GM12878 (cell line): Measurements from ENCODE around the gene QSOX1. TPM values are rescaled to one million over a fixed set of nuclear protein-coding genes. Genes with fewer than 3 reads are reported as not detected.

Experiments
- ATAC-seq: fragments of 200-7000 bp; cut with Tn5 transposase; 3 replicates; pipeline ENCODE4 v1.9.1; 2020; ENCODE audit warnings: mild to moderate bottlenecking, moderate library complexity
- BruUV-seq: library from RNA; stranded (reverse); fragments of 400-500 nt; replicated peaks from 2 replicates; lab custom pipeline; 2021; lab: Mats Ljungman, UMichigan
- CTCF ChIA-PET: fragments of 300-600 bp; sonication (Branson Sonifier 250); formaldehyde crosslinking; extraction: SDS; loops from one replicate; lab custom pipeline; 2021; ENCODE audit warnings: inconsistent platforms; lab: Yijun Ruan, JAX
- POLR2A ChIA-PET: fragments of 350-600 bp; formaldehyde crosslinking; extraction: SDS; loops from one replicate; lab custom pipeline; 2021; ENCODE audit warnings: inconsistent platforms; lab: Charles Lee
- RAD21 ChIA-PET: fragments of 300-600 bp; sonication (Branson Sonifier 250); formaldehyde crosslinking; loops from one replicate; lab custom pipeline; 2023; ENCODE audit warnings: antibody characterized with exemption; ENCODE audit not compliant: unreplicated experiment; lab: Charles Lee
- SMC1A ChIA-PET: fragments of 300-600 bp; sonication (Branson Sonifier 250); formaldehyde crosslinking; loops from one replicate; lab custom pipeline; 2023; ENCODE audit not compliant: unreplicated experiment, uncharacterized antibody; lab: Charles Lee
- DNase-seq: peaks from one replicate; pipeline ENCODE4 v3.0.0-alpha.2; 2011; ENCODE audit warnings: low read depth, low spot score
- FAIRE-seq: peaks from 3 replicates; lab custom pipeline; 2011; peaks lifted over from hg19 to GRCh38; lab: Jason Lieb, UNC
- H2AFZ ChIP-seq: 2 replicates; pipeline ENCODE4 v1.6.0; 2011; ENCODE audit warnings: low read depth, low read length, control low read depth; ENCODE audit not compliant: control insufficient read depth
- H3K27ac ChIP-seq: 2 replicates; pipeline ENCODE4 v1.5.1; 2011; ENCODE audit warnings: control low read depth; ENCODE audit not compliant: control insufficient read depth, insufficient read depth
- H3K27me3 ChIP-seq, 2 experiments: replicated peaks in 1 of 2; 2 replicates each; pipeline versions ENCODE4 v1.6.0 to v1.6.1; 2011; ENCODE audit warnings: low read length in 1 of 2; ENCODE audit not compliant: control insufficient read depth in 2 of 2, insufficient read depth in 2 of 2
- H3K36me3 ChIP-seq, 2 experiments: 2 replicates each; pipeline ENCODE4 v1.5.1; 2011; ENCODE audit warnings: low read length in 1 of 2; ENCODE audit not compliant: control insufficient read depth in 2 of 2, insufficient read depth in 2 of 2
- H3K4me1 ChIP-seq: 2 replicates; pipeline ENCODE4 v1.6.1; 2011; ENCODE audit warnings: mild to moderate bottlenecking, low read length, moderate library complexity, mixed read lengths; ENCODE audit not compliant: control insufficient read depth, insufficient read depth
- H3K4me2 ChIP-seq: 2 replicates; pipeline ENCODE4 v1.6.0; 2011; ENCODE audit warnings: control low read depth; ENCODE audit not compliant: control insufficient read depth, insufficient read depth
- H3K4me3 ChIP-seq: fragments of 200-600 bp; sonication (generic); 2 replicates; pipeline ENCODE4 v1.5.1; 2016
- H3K79me2 ChIP-seq: 2 replicates; pipeline ENCODE4 v1.6.0; 2011; ENCODE audit warnings: low read length; ENCODE audit not compliant: control insufficient read depth, insufficient read depth
- H3K9ac ChIP-seq: 2 replicates; pipeline ENCODE4 v1.8.0; 2011; ENCODE audit warnings: low read length, control low read depth, mixed read lengths; ENCODE audit not compliant: control insufficient read depth, insufficient read depth
- H3K9me3 ChIP-seq: replicated peaks from 3 replicates; pipeline ENCODE4 v1.5.1; 2011; ENCODE audit warnings: mild to moderate bottlenecking, low read length; ENCODE audit not compliant: control insufficient read depth, insufficient read depth
- H4K20me1 ChIP-seq: 2 replicates; pipeline ENCODE4 v1.6.0; 2011; ENCODE audit not compliant: control insufficient read depth, insufficient read depth
- ETV6 ChIP-seq, 2 experiments: fragments of 450-650 bp in 1 of 2; IDR thresholded peaks in 1 of 2; conservative IDR thresholded peaks in 1 of 2; 2 replicates each; pipeline ENCODE4 v1.6.1; 2014; ENCODE audit warnings: antibody characterized with exemption in 1 of 2, borderline replicate concordance in 1 of 2, low read depth in 1 of 2, mild to moderate bottlenecking in 1 of 2, moderate library complexity in 1 of 2
- IKZF1 ChIP-seq: fragments of 450-650 bp; conservative IDR thresholded peaks from 2 replicates; pipeline ENCODE4 v1.6.1; 2017; ENCODE audit warnings: antibody characterized with exemption, mild to moderate bottlenecking
- KDM1A ChIP-seq: fragments of 200-600 bp; sonication (generic); IDR thresholded peaks from 2 replicates; pipeline ENCODE4 v1.6.1; 2016; ENCODE audit warnings: borderline replicate concordance
- POLR2AphosphoS2 ChIP-seq: IDR thresholded peaks from 2 replicates; pipeline ENCODE4 v1.6.1; 2011; ENCODE audit warnings: low read depth, mild to moderate bottlenecking, low read length, improper control_type of control experiment, moderate library complexity
- POLR2AphosphoS5 ChIP-seq: IDR thresholded peaks from 2 replicates; pipeline ENCODE4 v1.6.1; 2011; ENCODE audit warnings: mild to moderate bottlenecking, low read length, inconsistent platforms
- WRNIP1 ChIP-seq: IDR thresholded peaks from 2 replicates; pipeline ENCODE4 v1.6.1; 2011; ENCODE audit warnings: low read depth, low read length, improper control_type of control experiment, borderline replicate concordance
- WGBS: methylation state at CpG from one replicate; pipeline ENCODE4 v1.1.6; 2016; ENCODE audit warnings: low lambda C conversion rate; ENCODE audit not compliant: insufficient replicate concordance, insufficient coverage; ENCODE audit errors: missing lambda C conversion rate; 5-methylcytosine and 5-hydroxymethylcytosine counted together
- in situ Hi-C: fragments of 300-500 bp; cut with MboI; formaldehyde crosslinking; loops from 9 replicates; pipeline ENCODE4 v1.14.3; 2018; ENCODE audit warnings: mixed read lengths
- intact Hi-C: fragments of 100-400 bp; cut with micrococcal nuclease; formaldehyde crosslinking; loops from one replicate; pipeline ENCODE4 v1.14.2; 2022; ENCODE audit not compliant: unreplicated experiment
- polyA plus RNA-seq, 11 experiments: library from polyadenylated mRNA; depleted of rRNA in 4 of 11; unstranded in 6 of 11; stranded (reverse) in 5 of 11; fragments of >200 nt; fragmentation: Nextera tagmentation in 4 of 11; fragmentation: Illumina TruSeq in 1 of 11; extraction: Ambion mirVana in 4 of 11; extraction: Trizol in 1 of 11; gene quantifications; 1 replicate in 1 of 11; 2 replicates in 10 of 11; pipeline versions ENCODE4 v1.2.1 to v1.2.3, GENCODE V29; 2011 to 2016; ENCODE audit warnings: inconsistent platforms in 2 of 11, missing spikeins in 2 of 11, low read depth in 1 of 11
- total RNA-seq, 4 experiments: library from RNA; depleted of rRNA in 3 of 4; stranded (reverse); fragments of >200 nt in 3 of 4; fragmentation: Illumina TruSeq in 1 of 4; extraction: Trizol in 1 of 4; gene quantifications; 2 replicates each; pipeline versions ENCODE4 v1.2.1 to v1.2.3, GENCODE V29; 2013 to 2021
- TF ChIP-seq, protein P1 (sequence below): IDR thresholded peaks from 2 replicates; pipeline ENCODE4 v1.6.1; 2011; ENCODE audit warnings: mild to moderate bottlenecking, low read depth, low read length, moderate library complexity; ENCODE audit not compliant: insufficient replicate concordance
- TF ChIP-seq, protein P2 (sequence below): fragments of 450-650 bp; formaldehyde crosslinking; IDR thresholded peaks from 2 replicates; pipeline ENCODE4 v1.4.0; 2022; ENCODE audit warnings: mild to moderate bottlenecking, moderate library complexity
- TF ChIP-seq, protein P3 (sequence below): fragments of 450-650 bp; conservative IDR thresholded peaks from 2 replicates; pipeline ENCODE4 v1.6.1; 2017; ENCODE audit warnings: mild to moderate bottlenecking, moderate library complexity
- TF ChIP-seq, protein P4 (sequence below): fragments of 450-650 bp; formaldehyde crosslinking; IDR thresholded peaks from 2 replicates; pipeline ENCODE4 v1.5.0; 2022; ENCODE audit warnings: mild to moderate bottlenecking, missing genetic modification characterization

The QSOX1 gene
- total and polyA plus RNA-seq, 10 of the 15 experiments (the other 5 are each of a cell fraction or from before 2014, with no cell fraction given) = 1.8 to 31.3 (median 11.2) TPM

DNA sequence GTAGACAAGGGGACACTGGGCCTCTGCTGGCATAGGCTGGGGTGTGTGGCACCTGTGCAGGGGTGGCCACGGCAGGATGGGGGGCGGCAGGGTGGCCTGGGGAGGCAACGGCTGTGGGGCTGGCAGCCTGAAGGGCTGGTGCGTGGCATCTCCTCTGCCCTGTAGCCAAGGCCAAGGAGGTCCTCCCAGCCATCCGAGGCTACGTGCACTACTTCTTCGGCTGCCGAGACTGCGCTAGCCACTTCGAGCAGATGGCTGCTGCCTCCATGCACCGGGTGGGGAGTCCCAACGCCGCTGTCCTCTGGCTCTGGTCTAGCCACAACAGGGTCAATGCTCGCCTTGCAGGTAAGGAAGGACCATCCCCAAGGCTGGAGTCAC, 39.4 kb downstream of the QSOX1 start:
- Histone ChIP-seq H3K9me3 (no peaks in the 10 kb centered on the region), H3K9ac (no peak overlapping the region), H4K20me1 (no peaks in the 10 kb centered on the region), H3K4me2 (no peak overlapping the region), H3K79me2 (no peaks in the 10 kb centered on the region), H2AFZ (no peak overlapping the region), H3K27ac (no peak overlapping the region), H3K4me1 (no peaks in the 10 kb centered on the region), H3K36me3 (peaks cover 0 to 12% of the 10 kb centered on the region in 2 experiments; a peak in 3 of 4 replicates), H3K4me3 (no peak overlapping the region), H3K27me3 (no peaks in the 10 kb centered on the region)
- 80% methylated on average over 10 of the region's 14 CpGs for WGBS
- intact Hi-C loops (no loop called here), in situ Hi-C loops (no loop called here)
- no TSS peak for BruUV-seq
- DNase-seq (no peak), FAIRE-seq (no peak), ATAC-seq (no peak)
- SMC1A ChIA-PET = no interaction called here
- RAD21 ChIA-PET = no interaction called here
- CTCF ChIA-PET = no interaction called here
- POLR2A ChIA-PET = no interaction called here
- TF ChIP-seq, protein P1, sequence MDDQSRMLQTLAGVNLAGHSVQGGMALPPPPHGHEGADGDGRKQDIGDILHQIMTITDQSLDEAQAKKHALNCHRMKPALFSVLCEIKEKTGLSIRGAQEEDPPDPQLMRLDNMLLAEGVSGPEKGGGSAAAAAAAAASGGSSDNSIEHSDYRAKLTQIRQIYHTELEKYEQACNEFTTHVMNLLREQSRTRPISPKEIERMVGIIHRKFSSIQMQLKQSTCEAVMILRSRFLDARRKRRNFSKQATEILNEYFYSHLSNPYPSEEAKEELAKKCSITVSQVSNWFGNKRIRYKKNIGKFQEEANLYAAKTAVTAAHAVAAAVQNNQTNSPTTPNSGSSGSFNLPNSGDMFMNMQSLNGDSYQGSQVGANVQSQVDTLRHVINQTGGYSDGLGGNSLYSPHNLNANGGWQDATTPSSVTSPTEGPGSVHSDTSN = no peak
- no peak for TF ChIP-seq KDM1A
- TF ChIP-seq, protein P2, sequence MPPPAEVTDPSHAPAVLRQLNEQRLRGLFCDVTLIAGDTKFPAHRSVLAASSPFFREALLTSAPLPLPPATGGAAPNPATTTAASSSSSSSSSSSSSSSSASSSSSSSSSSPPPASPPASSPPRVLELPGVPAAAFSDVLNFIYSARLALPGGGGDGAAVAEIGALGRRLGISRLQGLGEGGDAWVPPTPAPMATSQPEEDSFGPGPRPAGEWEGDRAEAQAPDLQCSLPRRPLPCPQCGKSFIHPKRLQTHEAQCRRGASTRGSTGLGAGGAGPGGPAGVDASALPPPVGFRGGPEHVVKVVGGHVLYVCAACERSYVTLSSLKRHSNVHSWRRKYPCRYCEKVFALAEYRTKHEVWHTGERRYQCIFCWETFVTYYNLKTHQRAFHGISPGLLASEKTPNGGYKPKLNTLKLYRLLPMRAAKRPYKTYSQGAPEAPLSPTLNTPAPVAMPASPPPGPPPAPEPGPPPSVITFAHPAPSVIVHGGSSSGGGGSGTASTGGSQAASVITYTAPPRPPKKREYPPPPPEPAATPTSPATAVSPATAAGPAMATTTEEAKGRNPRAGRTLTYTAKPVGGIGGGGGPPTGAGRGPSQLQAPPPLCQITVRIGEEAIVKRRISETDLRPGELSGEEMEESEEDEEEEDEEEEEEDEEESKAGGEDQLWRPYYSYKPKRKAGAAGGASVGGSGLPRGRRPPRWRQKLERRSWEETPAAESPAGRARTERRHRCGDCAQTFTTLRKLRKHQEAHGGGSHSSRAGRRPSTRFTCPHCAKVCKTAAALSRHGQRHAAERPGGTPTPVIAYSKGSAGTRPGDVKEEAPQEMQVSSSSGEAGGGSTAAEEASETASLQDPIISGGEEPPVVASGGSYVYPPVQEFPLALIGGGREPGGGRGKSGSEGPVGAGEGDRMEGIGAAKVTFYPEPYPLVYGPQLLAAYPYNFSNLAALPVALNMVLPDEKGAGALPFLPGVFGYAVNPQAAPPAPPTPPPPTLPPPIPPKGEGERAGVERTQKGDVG (CRISPR knock-in tag) = no peak
- no peak for TF ChIP-seq POLR2AphosphoS5
- no peak for TF ChIP-seq IKZF1
- no peak for TF ChIP-seq POLR2AphosphoS2
- no peak for TF ChIP-seq ETV6 (conservative IDR thresholded peaks at IDR 0.05 in 1 of 2, IDR thresholded peaks at IDR 0.05 in 1 of 2; ENCODE audit: borderline replicate concordance in 1 of 2, low read depth in 1 of 2)
- no peak for TF ChIP-seq WRNIP1
- TF ChIP-seq, protein P3, sequence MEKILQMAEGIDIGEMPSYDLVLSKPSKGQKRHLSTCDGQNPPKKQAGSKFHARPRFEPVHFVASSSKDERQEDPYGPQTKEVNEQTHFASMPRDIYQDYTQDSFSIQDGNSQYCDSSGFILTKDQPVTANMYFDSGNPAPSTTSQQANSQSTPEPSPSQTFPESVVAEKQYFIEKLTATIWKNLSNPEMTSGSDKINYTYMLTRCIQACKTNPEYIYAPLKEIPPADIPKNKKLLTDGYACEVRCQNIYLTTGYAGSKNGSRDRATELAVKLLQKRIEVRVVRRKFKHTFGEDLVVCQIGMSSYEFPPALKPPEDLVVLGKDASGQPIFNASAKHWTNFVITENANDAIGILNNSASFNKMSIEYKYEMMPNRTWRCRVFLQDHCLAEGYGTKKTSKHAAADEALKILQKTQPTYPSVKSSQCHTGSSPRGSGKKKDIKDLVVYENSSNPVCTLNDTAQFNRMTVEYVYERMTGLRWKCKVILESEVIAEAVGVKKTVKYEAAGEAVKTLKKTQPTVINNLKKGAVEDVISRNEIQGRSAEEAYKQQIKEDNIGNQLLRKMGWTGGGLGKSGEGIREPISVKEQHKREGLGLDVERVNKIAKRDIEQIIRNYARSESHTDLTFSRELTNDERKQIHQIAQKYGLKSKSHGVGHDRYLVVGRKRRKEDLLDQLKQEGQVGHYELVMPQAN = no peak
- TF ChIP-seq, protein P4, sequence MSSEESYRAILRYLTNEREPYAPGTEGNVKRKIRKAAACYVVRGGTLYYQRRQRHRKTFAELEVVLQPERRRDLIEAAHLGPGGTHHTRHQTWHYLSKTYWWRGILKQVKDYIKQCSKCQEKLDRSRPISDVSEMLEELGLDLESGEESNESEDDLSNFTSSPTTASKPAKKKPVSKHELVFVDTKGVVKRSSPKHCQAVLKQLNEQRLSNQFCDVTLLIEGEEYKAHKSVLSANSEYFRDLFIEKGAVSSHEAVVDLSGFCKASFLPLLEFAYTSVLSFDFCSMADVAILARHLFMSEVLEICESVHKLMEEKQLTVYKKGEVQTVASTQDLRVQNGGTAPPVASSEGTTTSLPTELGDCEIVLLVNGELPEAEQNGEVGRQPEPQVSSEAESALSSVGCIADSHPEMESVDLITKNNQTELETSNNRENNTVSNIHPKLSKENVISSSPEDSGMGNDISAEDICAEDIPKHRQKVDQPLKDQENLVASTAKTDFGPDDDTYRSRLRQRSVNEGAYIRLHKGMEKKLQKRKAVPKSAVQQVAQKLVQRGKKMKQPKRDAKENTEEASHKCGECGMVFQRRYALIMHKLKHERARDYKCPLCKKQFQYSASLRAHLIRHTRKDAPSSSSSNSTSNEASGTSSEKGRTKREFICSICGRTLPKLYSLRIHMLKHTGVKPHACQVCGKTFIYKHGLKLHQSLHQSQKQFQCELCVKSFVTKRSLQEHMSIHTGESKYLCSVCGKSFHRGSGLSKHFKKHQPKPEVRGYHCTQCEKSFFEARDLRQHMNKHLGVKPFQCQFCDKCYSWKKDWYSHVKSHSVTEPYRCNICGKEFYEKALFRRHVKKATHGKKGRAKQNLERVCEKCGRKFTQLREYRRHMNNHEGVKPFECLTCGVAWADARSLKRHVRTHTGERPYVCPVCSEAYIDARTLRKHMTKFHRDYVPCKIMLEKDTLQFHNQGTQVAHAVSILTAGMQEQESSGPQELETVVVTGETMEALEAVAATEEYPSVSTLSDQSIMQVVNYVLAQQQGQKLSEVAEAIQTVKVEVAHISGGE (CRISPR knock-in tag) = no peak
